Activated CD8-positive, alpha-beta memory T cell treated with anti-CD3 and anti-CD28 coated beads, Interleukin-2, amount 50 U/mL, for 1 hour (primary cell): ENCODE results near the gene GPR6.

Experiments used
- DNase-seq: peaks from one replicate; pipeline ENCODE4 v3.0.0-alpha.2; 2020; ENCODE audit errors: extremely low read depth

The GPR6 gene

GRCh38 chr6:109999740-110000139 lies 21.6 kb downstream of the GPR6 start:
- DNase-seq = no peak

GRCh38 chr6:110002676-110003075 lies 24.6 kb downstream of the GPR6 start:
- no peak for DNase-seq

GRCh38 chr6:110013386-110013785 lies 35.3 kb downstream of the GPR6 start:
- no peak for DNase-seq

GRCh38 chr6:110015206-110015605 lies 37.1 kb downstream of the GPR6 start:
- DNase-seq = no peak

- no peak for DNase-seq
These were observed 39.2 kb downstream of the GPR6 start for GRCh38 chr6:110017306-110017705.

- no peak for DNase-seq
These were observed 39.8 kb downstream of the GPR6 start for GRCh38 chr6:110017946-110018345.

- no peak for DNase-seq
These were observed 40.4 kb downstream of the GPR6 start for GRCh38 chr6:110018486-110018885.

GRCh38 chr6:110020888-110021287 lies 42.8 kb downstream of the GPR6 start:
- DNase-seq = no peak

- DNase-seq = no peak
These were observed 51.0 kb downstream of the GPR6 start for GRCh38 chr6:110029144-110029543.
